SK-N-MC (cell line): ENCODE measurements around the gene CLK3.

Experiments
- EZH2 ChIP-seq: fragments of 200-600 bp; sonication (generic); IDR thresholded peaks from one replicate; pipeline ENCODE4 v1.6.1; 2017; ENCODE audit warnings: antibody characterized with exemption
- FOXP2 ChIP-seq: optimal IDR thresholded peaks from 2 replicates; pipeline ENCODE3; 2011; ENCODE audit warnings: mild to moderate bottlenecking, moderate library complexity; ENCODE audit not compliant: insufficient read depth; ENCODE audit errors: extremely low read length, control extremely low read depth
- POLR2AphosphoS5 ChIP-seq: IDR thresholded peaks from 2 replicates; pipeline ENCODE4 v1.6.1; 2012; ENCODE audit warnings: mild to moderate bottlenecking, low read depth, low read length, borderline replicate concordance

DNA sequence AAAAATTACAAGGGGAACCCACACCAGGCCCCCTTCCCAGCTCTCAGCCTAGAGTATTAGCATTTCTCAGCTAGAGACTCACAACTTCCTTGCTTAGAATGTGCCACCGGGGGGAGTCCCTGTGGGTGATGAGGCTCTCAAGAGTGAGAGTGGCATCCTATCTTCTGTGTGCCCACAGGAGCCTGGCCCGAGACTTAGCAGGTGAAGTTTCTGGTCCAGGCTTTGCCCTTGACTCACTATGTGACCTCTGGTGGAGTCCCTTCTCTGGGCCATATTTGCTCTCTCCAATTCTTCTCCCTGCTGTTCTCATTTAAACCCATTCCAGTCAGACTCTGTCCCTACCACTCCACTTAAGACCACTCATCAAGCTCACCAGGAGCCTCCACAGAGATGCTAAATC is 18.1 kb downstream of the CLK3 start:
- TF ChIP-seq EZH2 (no peak), POLR2AphosphoS5 (no peak), FOXP2 (no peak)
